Stomach (tissue), 19 donors: ENCODE measurements around the gene SDHB. TPM values are rescaled to one million over a fixed set of nuclear protein-coding genes. Genes with fewer than 3 reads are reported as not detected.

ENCODE experiments used
- DNase-seq, 2 donors: peaks; one replicate each; pipeline versions ENCODE4 v3.0.0 to v3.0.0-alpha.2; 2013 to 2019
- H3K27ac ChIP-seq, 5 donors: fragments of 200-600 bp in 4 of 5; sonication (generic) in 4 of 5; one replicate each; pipeline ENCODE4 v1.5.1; 2013 to 2019; ENCODE audit warnings: mild to moderate bottlenecking in 1 of 5, moderate library complexity in 1 of 5
- H3K27me3 ChIP-seq, 3 donors: fragments of 200-600 bp; sonication (generic); one replicate each; pipeline ENCODE4 v1.5.1; 2017 to 2019; ENCODE audit warnings: mixed run types in 1 of 3
- H3K36me3 ChIP-seq, 4 donors: fragments of 200-600 bp; sonication (generic); 1 replicate in 3 of 4; 2 replicates in 1 of 4; pipeline ENCODE4 v1.5.1; 2016 to 2019
- H3K4me1 ChIP-seq, 4 donors: fragments of 200-600 bp; sonication (generic); one replicate each; pipeline ENCODE4 v1.5.1; 2016 to 2019
- H3K4me3 ChIP-seq, 4 donors: fragments of 200-600 bp; sonication (generic) in 3 of 4; one replicate each; pipeline ENCODE4 v1.5.1; 2016 to 2019; ENCODE audit warnings: mild to moderate bottlenecking in 1 of 4
- H3K9me3 ChIP-seq, 4 donors: fragments of 200-600 bp; sonication (generic); one replicate each; pipeline ENCODE4 v1.5.1; 2016 to 2019
- CTCF ChIP-seq, 7 experiments: fragments of 450-650 bp in 4 of 7; fragments of 200-600 bp in 3 of 7; sonication (generic) in 3 of 7; IDR thresholded peaks; one replicate each; pipeline ENCODE4 v1.5.1; 2016 to 2019; ENCODE audit warnings: antibody characterized with exemption in 7 of 7, control low read depth in 2 of 7, mild to moderate bottlenecking in 1 of 7
- EP300 ChIP-seq: sonication (generic); formaldehyde crosslinking; IDR thresholded peaks from one replicate; pipeline ENCODE4 v1.6.1; 2017; ENCODE audit warnings: antibody characterized with exemption
- POLR2A ChIP-seq, 4 donors: fragments of 450-650 bp; IDR thresholded peaks; one replicate each; pipeline ENCODE4 v1.6.1; 2016; ENCODE audit warnings: antibody characterized with exemption in 4 of 4, control low read depth in 2 of 4, mild to moderate bottlenecking in 1 of 4, moderate library complexity in 1 of 4
- POLR2AphosphoS5 ChIP-seq, 3 donors: sonication (generic); formaldehyde crosslinking; IDR thresholded peaks; one replicate each; pipeline ENCODE4 v1.6.1; 2016; ENCODE audit warnings: antibody characterized with exemption in 3 of 3
- WGBS, 5 donors: extraction: QIAGEN DNeasy Blood & Tissue Kit in 3 of 5; methylation state at CpG; one replicate each; pipeline versions ENCODE4 v1.1.5 to v1.1.7; 2013 to 2018; 5-methylcytosine and 5-hydroxymethylcytosine counted together
- intact Hi-C: fragments of 100-400 bp; cut with DNase I; formaldehyde crosslinking; loops from one replicate; pipeline ENCODE4 v1.15.1; 2023; ENCODE audit warnings: low total_unique reads
- long read RNA-seq, 10 donors: transcript quantifications; one replicate each; lab custom pipeline, GENCODE V29; 2026
- polyA plus RNA-seq, 3 donors: library from polyadenylated mRNA; stranded (reverse); fragments of 200-250 nt; gene quantifications; one replicate each; pipeline ENCODE4 v1.2.3, GENCODE V29; 2013
- total RNA-seq, 5 donors: library from RNA; depleted of rRNA; stranded (reverse); fragments of >200 nt; gene quantifications; one replicate each; pipeline versions ENCODE4 v1.1.0 to v1.2.3, GENCODE V29; 2014 to 2016
- donor health status: healthy with polysubstance abuse.
- donor health status: Bipolar disorder and iron deficiency.
- donor health status: healthy.

Gene SDHB
- total RNA-seq (100 to 1,000 TPM in 3 of 5 donors, 10 to 100 TPM in 2; 42.6 to 246 (median 117) TPM), polyA plus RNA-seq (100 to 1,000 TPM in 2 of 3 donors, 10 to 100 TPM in 1; 91.6 to 151 (median 125) TPM)
- long read RNA-seq, donor 1, transcript SDHB-201 (8 exons, 1,153 nt): major isoform, 7 of 7 reads
- long read RNA-seq, donor 1, partial matches to known transcripts: 0 of 7 reads
- long read RNA-seq, donor 1, other reads (novel, unspliced or antisense): 0 of 7 reads
- long read RNA-seq, donor 2, transcript SDHB-201 (8 exons, 1,153 nt): major isoform, 13 of 14 reads
- long read RNA-seq, donor 2, partial matches to known transcripts: 0 of 14 reads
- long read RNA-seq, donor 2, other reads (novel, unspliced or antisense): 0 of 14 reads
- long read RNA-seq, donor 3, transcript SDHB-201 (8 exons, 1,153 nt): major isoform, 17 of 24 reads
- long read RNA-seq, donor 3, partial matches to known transcripts: 6 of 24 reads
- long read RNA-seq, donor 3, other reads (novel, unspliced or antisense): 0 of 24 reads
- long read RNA-seq, donor 4, partial matches to known transcripts: 0 of 4 reads
- long read RNA-seq, donor 4, other reads (novel, unspliced or antisense): 0 of 4 reads
- long read RNA-seq, donor 5, transcript SDHB-201 (8 exons, 1,153 nt): major isoform, 15 of 17 reads
- long read RNA-seq, donor 5, partial matches to known transcripts: 0 of 17 reads
- long read RNA-seq, donor 5, other reads (novel, unspliced or antisense): 0 of 17 reads
- long read RNA-seq, donor 6: 0 reads
- long read RNA-seq, donor 7, transcript SDHB-201 (8 exons, 1,153 nt): major isoform, 27 of 28 reads
- long read RNA-seq, donor 7, partial matches to known transcripts: 0 of 28 reads
- long read RNA-seq, donor 7, other reads (novel, unspliced or antisense): 0 of 28 reads
- long read RNA-seq, donor 8, transcript SDHB-201 (8 exons, 1,153 nt): major isoform, 26 of 38 reads
- long read RNA-seq, donor 8, partial matches to known transcripts: 9 of 38 reads
- long read RNA-seq, donor 8, other reads (novel, unspliced or antisense): 0 of 38 reads
- long read RNA-seq, donor 9, transcript SDHB-201 (8 exons, 1,153 nt): major isoform, 24 of 48 reads
- long read RNA-seq, donor 9, partial matches to known transcripts: 21 of 48 reads
- long read RNA-seq, donor 9, other reads (novel, unspliced or antisense): 0 of 48 reads
- long read RNA-seq, donor 10, transcript SDHB-201 (8 exons, 1,153 nt): major isoform, 11 of 11 reads
- long read RNA-seq, donor 10, partial matches to known transcripts: 0 of 11 reads
- long read RNA-seq, donor 10, other reads (novel, unspliced or antisense): 0 of 11 reads

GRCh38 chr1:17053685-17054410, at the start of gene SDHB:
Gene SDHB (minus strand): TSS chr1:17054032. CDS start chr1:17054019, 13 bp downstream.
- Histone ChIP-seq H3K4me3 (peak within 1 kb of the TSS; percentile 74 to 91 (median 83)), H3K36me3 (peaks cover 7 to 26% (median 25%) of the 10 kb centered on the region in 4 donors), H3K9me3 (no peaks in the 10 kb centered on the region), H3K27me3 (no peaks in the 10 kb centered on the region), H3K27ac (peak within 1 kb of the TSS; percentile 81 to 95 (median 91)), H3K4me1 (peaks cover 19 to 39% (median 30%) of the 10 kb centered on the region in 4 donors)
- DNase-seq: peak; percentile 99 to 100
- peak; percentile 98 to 99 (median 99) for TF ChIP-seq POLR2AphosphoS5 (IDR thresholded peaks at IDR 0.05)
- TF ChIP-seq CTCF (IDR thresholded peaks at IDR 0.05): no peak
- TF ChIP-seq POLR2A (IDR thresholded peaks at IDR 0.05): peak in 2 of 4 donors; percentile 77 to 89
- intact Hi-C loops: no loop called here
- 0 to 1% (median 0%) methylated on average over 31 to 44 of the region's 44 CpGs for WGBS, 5 donors

- H3K4me1 ChIP-seq: peaks cover 0 to 18% (median 9%) of the 10 kb centered on the region in 4 donors
- no peaks in the 10 kb centered on the region for H3K9me3 ChIP-seq
- H3K27ac ChIP-seq: no peak overlapping the region
- intact Hi-C loops: no loop called here
- DNase-seq: no peak
- H3K36me3 ChIP-seq: no peaks in the 10 kb centered on the region
- H3K4me3 ChIP-seq: no peak overlapping the region
- H3K27me3 ChIP-seq: peaks cover 0 to 9% (median 0%) of the 10 kb centered on the region in 3 donors
- TF ChIP-seq POLR2A (IDR thresholded peaks at IDR 0.05): no peak
- TF ChIP-seq POLR2AphosphoS5 (IDR thresholded peaks at IDR 0.05): no peak
- TF ChIP-seq EP300: no peak
- no peak for TF ChIP-seq CTCF (IDR thresholded peaks at IDR 0.05)
- WGBS, 5 donors: 67 to 91% (median 86%) methylated on average over 2 of the region's 2 CpGs
Measured at GRCh38 chr1:17102232-17102631, 48.4 kb upstream of the SDHB start.

GRCh38 chr1:17101261-17101660, 47.4 kb upstream of the SDHB start:
- Histone ChIP-seq H3K27me3 (peaks cover 0 to 7% (median 0%) of the 10 kb centered on the region in 3 donors), H3K9me3 (no peaks in the 10 kb centered on the region), H3K4me3 (no peak overlapping the region), H3K4me1 (peaks cover 0 to 19% (median 12%) of the 10 kb centered on the region in 4 donors), H3K36me3 (no peaks in the 10 kb centered on the region), H3K27ac (no peak overlapping the region)
- intact Hi-C loops: no loop called here
- TF ChIP-seq EP300 (no peak), CTCF (IDR thresholded peaks at IDR 0.05) (no peak), POLR2A (IDR thresholded peaks at IDR 0.05) (no peak), POLR2AphosphoS5 (IDR thresholded peaks at IDR 0.05) (no peak)
- 60 to 79% (median 72%) methylated on average over 4 of the region's 4 CpGs for WGBS, 5 donors
- no peak for DNase-seq
